Amniotic stem cell (primary cell): Measurements from ENCODE around the gene CBR1.

Experiments
- DNase-seq: peaks from one replicate; lab custom pipeline; 2025; lab: John Stamatoyannopoulos, UW

Gene CBR1

GRCh38 chr21:36069713-36070583, at the start of gene CBR1:
TSS of gene CBR1 (plus strand) at chr21:36070024. CDS start at chr21:36070116, 92 bp downstream.
- DNase-seq = peak; percentile 83

GRCh38 chr21:36021251-36021837, 48.5 kb upstream of the CBR1 start:
- DNase-seq = no peak

GRCh38 chr21:36022427-36023091, 47.3 kb upstream of the CBR1 start:
- no peak for DNase-seq

GRCh38 chr21:36023092-36023480, 46.7 kb upstream of the CBR1 start:
- DNase-seq = no peak

GRCh38 chr21:36024782-36025181, 45.0 kb upstream of the CBR1 start:
- no peak for DNase-seq

GRCh38 chr21:36027347-36027746, 42.5 kb upstream of the CBR1 start:
- no peak for DNase-seq

- DNase-seq = peak; percentile 44
Observed at GRCh38 chr21:36028127-36029069, 41.4 kb upstream of the CBR1 start.

GRCh38 chr21:36029309-36029708, 40.5 kb upstream of the CBR1 start:
- DNase-seq = no peak

- no peak for DNase-seq
Observed at GRCh38 chr21:36030581-36031189, 39.1 kb upstream of the CBR1 start.

GRCh38 chr21:36032647-36033406, 37.0 kb upstream of the CBR1 start:
- DNase-seq = no peak

- no peak for DNase-seq
Observed at GRCh38 chr21:36034211-36034913, 35.5 kb upstream of the CBR1 start.

- DNase-seq = no peak
Observed at GRCh38 chr21:36035381-36035791, 34.4 kb upstream of the CBR1 start.

- no peak for DNase-seq
Observed at GRCh38 chr21:36038701-36039497, 30.9 kb upstream of the CBR1 start.

- no peak for DNase-seq
Observed at GRCh38 chr21:36039861-36040260, 30.0 kb upstream of the CBR1 start.

- DNase-seq = no peak
Observed at GRCh38 chr21:36040389-36040788, 29.4 kb upstream of the CBR1 start.

GRCh38 chr21:36041910-36042309, 27.9 kb upstream of the CBR1 start:
- no peak for DNase-seq

GRCh38 chr21:36044056-36044455, 25.8 kb upstream of the CBR1 start:
- no peak for DNase-seq

- DNase-seq = no peak
Observed at GRCh38 chr21:36045993-36046392, 23.8 kb upstream of the CBR1 start.

GRCh38 chr21:36047139-36047538, 22.7 kb upstream of the CBR1 start:
- no peak for DNase-seq
